GM19452 (cell line): ENCODE data around the gene NAT8L.

Experiments used
- ATAC-seq: cut with Tn5 transposase; IDR thresholded peaks from one replicate; pipeline ENCODE4 v1.9.1; 2021; ENCODE audit not compliant: unreplicated experiment

NAT8L gene

GRCh38 chr4:2089222-2089621, 30.1 kb downstream of the NAT8L start:
- ATAC-seq: no peak

GRCh38 chr4:2090642-2091041, 31.5 kb downstream of the NAT8L start:
- ATAC-seq: no peak

GRCh38 chr4:2091990-2092668, 33.0 kb downstream of the NAT8L start:
- ATAC-seq: no peak

GRCh38 chr4:2092669-2093053, 33.5 kb downstream of the NAT8L start:
- ATAC-seq: no peak

- ATAC-seq: no peak
These were observed 34.1 kb downstream of the NAT8L start for GRCh38 chr4:2093265-2093664.

- no peak for ATAC-seq
These were observed 35.4 kb downstream of the NAT8L start for GRCh38 chr4:2094545-2094944.

- ATAC-seq: no peak
These were observed 36.3 kb downstream of the NAT8L start for GRCh38 chr4:2095236-2096072.

- ATAC-seq: no peak
These were observed 37.0 kb downstream of the NAT8L start for GRCh38 chr4:2096073-2096609.

- no peak for ATAC-seq
These were observed 42.4 kb downstream of the NAT8L start for GRCh38 chr4:2101346-2102044.

- ATAC-seq: no peak
These were observed 43.1 kb downstream of the NAT8L start for GRCh38 chr4:2102045-2102883.

GRCh38 chr4:2103127-2103842, 44.2 kb downstream of the NAT8L start:
- ATAC-seq: no peak

GRCh38 chr4:2103843-2104547, 44.9 kb downstream of the NAT8L start:
- ATAC-seq: peak; percentile 49

- ATAC-seq: no peak
These were observed 45.6 kb downstream of the NAT8L start for GRCh38 chr4:2104556-2105345.

GRCh38 chr4:2105559-2105958, 46.4 kb downstream of the NAT8L start:
- no peak for ATAC-seq

- no peak for ATAC-seq
These were observed 57.7 kb downstream of the NAT8L start for GRCh38 chr4:2116687-2117400.
